Embryonic facial prominence (tissue), 1 donor: Measurements from ENCODE around the gene RAB40C.

Experiments
- DNase-seq: peaks from one replicate; pipeline ENCODE4 v3.0.0-alpha.2; 2016; ENCODE audit errors: extremely low spot score

Gene RAB40C

DNA sequence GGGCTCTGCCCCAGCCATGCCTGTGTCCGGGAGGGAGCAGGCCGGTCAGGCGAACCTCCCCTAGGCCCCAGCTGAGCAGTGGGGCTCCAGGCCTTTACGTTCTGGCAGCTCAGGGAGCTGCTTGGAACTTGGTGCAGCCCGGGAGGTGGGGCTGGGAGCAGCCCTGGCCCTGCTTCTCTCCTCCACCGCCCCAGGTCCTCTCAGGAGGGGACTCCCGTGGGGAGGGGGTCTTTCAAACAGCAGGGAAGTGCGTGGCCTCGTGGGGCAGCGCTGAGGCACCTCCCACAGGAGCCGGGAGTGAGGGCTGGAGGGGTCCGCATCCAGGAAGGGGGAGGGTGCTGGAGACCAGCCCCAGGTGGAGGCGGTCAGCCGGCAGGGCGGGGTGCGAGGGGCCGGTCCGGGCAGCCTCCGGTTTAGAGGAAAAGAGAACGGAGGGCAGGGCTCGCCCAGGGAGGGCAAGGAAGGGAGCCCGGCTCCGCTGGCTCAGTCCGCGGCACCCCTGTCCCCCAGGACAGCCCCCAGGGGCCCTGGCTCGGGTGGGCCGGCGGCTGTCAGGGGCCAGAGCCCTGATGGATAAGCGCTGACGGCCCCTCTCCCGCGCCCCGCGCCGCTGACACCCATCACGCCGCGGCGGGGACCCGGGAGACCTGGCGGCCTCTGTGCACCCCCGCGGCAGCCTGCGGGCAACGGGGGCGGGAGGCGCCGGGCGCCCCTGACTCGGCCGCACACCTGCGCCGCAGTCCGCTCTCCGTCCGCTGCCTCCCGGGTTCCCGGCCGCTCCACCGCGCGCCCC, 30.3 kb upstream of the RAB40C start:
- no peak for DNase-seq

DNA sequence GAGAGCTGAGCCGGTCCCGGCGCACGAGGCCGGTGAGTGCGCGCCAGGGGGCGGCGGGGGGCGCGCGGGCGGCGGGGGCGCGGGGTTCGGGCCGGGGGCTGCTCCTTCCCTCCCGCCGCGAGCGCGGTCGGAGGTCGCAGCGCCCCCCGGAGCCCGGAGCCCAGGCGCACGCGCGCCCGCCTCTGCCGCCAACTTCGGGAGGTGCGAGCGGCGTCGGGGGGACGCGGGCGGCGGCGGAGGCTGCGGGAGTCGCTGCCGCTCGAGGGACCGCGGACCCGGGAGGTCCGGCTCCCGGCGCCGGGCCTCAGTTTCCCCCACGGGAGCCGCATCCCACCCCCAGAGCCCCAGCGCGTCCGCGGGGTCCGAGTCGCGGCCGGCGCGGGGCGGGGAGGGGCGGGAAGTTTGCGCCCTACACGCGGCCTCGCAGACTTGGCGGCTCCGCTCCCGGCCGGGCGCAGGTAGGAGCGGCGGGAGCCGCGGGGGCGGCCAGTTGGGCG, 29.6 kb upstream of the RAB40C start, which contains the start of gene PRR35:
Gene PRR35 (plus strand): TSS at position 191 of the 497 bp plus-strand sequence. CDS start 2,901 bp downstream, outside the sequence.
- DNase-seq = no peak

DNA sequence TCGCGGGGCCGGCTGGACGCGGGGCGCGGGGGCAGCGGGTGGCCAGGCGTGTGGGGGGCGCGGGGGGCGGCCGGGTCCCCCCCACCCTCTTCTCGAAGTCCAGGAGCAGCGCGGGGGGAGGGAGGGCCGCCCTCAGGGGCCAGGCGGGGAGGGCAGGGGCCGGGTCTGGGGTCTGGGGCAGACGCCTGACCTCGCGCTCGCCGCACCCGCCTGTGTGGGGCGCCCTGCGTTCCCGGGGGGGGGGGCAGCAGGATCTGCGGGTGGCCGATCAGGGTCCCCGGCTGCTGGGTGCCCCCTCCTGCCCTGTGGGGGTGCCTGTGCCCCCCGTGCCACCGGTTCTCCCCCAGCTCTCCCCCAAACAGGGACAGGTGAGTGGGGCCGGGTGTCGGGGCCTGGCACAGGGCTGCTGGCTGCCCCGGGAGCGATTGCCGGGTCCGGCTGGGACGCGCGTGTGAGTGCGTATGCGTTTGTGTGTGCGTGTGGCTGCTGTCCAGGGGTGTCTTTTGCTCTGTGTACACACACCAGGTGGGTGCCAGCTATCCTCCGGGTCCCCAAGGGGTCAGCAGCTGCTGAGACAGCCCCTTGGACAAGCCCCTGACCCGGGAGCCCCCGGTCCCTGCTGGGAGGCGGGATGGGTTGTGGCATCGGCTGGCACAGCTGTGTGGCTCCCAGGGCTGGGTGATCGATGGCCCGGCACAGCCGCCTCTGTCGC, 29.0 kb upstream of the RAB40C start:
- no peak for DNase-seq

DNA sequence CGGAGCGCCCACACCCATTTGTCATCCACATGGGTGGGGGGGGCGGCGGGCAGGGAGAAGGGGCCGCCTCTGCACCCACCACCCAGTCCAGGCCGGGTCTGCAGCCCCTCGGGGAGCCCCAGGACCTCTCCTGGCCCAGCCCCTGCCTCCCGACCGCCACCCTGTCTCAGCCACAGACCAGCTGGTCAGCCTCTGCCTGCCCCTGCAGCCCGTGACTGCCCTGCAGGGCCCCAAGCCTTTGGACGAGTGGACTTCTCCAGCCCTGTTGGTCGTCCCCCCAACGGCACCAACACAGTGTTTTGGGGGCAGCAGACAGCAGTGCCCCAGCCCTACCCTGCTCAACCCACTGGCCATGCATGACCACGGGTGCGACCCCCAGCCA, 28.5 kb upstream of the RAB40C start:
- no peak for DNase-seq

DNA sequence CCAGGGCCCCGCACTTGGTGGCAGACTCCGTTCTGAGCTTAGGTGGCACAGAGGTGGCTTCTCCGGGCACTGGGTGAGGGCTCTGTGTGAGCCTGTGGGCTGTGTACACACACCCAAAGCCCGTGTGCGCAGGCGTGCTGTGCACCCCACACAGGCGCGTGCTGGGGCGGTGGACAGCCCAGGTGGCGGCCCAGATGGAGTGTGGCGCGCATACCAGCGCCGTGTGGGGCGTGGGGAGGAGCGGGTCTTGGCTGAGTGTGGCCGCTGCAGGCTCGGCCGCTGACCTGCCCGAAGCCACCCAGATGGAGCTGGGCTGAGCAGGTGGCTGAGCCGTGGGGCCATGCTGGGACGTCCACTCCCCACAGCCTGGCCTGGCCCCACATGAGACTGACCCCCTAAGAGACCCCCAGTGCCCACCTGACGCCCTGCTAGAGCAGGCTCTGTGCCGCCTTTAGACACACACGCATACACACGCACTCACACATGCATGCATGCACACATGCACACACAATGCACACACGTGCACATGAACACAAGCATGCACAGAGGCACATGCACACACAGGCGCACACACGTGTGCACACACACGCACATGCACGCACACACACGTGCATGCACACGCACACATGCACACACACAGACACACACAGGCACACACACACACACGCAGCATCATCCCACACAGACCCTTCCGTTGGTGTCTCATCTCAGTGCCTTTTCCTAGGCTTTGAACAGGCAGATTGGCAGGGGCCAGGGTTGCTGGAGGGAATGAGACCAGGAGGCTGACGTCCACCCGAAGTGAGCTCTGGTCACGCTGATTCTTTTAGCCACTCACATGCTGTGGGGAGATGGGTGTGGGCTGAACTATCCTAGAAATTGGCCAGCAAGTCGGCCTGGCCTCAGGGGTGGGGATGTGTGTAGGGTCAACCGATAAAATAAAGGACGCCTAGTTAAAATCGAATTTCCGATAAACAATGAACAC, 27.6 kb upstream of the RAB40C start:
- no peak for DNase-seq

DNA sequence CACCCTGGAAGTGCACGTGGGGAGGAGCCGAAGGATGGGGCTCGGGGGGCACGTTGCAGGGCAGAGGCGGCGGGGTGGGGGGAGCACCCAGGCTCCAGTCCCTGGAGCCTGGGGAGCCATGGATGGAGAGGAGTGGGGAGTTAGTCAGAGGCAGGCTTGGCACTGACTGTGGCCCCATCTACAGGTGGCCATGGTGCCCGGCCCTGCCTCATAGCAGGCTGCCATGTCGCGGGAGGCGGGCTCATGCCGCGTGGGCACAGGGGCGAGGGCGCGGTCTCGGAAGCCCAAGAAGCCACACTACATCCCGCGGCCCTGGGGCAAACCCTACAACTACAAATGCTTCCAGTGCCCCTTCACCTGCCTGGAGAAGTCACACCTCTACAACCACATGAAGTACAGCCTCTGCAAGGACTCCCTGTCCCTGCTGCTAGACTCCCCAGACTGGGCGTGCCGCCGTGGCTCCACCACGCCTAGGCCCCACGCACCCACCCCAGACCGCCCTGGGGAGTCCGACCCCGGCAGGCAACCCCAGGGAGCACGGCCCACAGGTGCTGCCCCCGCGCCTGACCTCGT, 26.7 kb upstream of the RAB40C start:
- DNase-seq = no peak

DNA sequence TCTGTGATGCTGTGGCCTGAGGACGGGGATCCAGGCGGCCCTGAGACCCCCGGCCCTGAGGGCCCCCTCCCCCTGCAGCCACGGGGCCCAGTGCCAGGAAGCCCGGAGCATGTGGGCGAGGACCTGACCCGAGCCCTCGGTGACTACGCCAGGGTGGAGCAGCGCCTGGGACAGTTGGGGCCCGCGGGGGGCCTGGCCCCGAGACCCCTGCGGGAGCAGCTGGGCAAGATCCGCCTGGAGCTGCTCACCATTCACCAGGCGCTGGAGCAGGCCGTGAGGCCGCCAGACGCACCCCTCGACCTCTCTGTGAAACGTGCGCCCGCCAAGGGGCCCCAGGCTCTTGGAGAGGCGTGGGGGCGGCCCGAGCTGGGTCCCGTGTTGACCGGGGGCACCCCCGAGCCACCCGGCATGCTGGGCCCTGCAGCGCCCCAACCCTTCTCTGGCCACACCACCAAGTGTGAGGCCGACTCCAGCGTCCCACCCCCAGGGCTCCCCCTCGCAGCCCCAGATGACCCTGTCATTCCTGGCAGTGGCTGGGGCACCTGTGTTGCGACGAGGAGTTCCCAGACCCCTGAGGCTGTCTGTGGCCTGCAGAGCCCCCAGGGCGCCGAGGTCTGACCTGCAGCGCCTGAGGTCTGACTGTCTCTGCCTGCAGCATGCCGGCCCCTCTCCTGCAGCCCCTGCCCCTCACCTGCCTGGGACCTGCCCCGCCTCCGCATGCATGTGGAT, 25.0 kb upstream of the RAB40C start:
- DNase-seq = no peak

DNA sequence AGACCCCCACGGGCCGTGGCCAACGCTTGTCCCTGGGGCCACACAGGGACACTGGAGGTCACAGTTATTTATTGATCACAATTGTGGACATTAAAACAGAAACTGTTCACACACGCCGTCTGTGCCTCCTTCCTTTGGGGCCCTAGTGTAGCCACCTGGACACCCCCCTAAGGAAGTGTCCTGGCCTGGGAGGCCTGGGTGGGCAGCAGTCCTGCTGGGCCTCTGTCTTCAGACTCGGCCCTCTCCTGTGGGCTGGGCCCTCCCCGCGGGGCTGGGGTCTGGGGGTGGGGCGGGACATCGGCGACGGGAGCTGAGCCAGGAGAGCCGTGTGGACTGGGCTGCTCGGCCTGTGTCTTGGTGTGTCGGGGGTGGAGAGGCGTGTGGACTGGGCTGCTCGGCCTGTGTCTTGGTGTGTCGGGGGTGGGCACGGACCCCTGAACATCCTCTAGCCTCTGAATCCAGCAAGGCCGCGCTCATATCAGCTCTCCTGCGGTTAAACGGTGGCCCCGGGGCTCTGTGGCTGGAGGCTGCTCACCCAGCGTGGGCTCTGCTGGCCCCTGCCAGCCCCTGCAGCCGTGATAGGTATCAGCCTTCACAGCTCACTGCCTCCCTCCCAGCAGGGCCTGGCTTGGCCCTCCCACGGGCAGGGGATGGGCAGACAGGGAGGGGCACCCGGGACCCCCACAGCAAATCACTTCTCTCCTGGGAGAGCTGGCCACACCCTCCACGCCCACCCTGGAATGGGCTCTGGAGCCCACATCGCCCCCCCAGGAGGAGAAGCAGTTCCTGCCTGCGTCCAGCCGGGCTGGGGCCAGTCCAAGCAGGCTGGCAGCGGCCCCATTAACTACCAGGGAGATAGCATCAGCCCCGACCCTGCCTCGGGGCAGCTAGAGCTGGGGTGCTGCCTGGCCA, 24.2 kb upstream of the RAB40C start:
- DNase-seq = no peak

DNA sequence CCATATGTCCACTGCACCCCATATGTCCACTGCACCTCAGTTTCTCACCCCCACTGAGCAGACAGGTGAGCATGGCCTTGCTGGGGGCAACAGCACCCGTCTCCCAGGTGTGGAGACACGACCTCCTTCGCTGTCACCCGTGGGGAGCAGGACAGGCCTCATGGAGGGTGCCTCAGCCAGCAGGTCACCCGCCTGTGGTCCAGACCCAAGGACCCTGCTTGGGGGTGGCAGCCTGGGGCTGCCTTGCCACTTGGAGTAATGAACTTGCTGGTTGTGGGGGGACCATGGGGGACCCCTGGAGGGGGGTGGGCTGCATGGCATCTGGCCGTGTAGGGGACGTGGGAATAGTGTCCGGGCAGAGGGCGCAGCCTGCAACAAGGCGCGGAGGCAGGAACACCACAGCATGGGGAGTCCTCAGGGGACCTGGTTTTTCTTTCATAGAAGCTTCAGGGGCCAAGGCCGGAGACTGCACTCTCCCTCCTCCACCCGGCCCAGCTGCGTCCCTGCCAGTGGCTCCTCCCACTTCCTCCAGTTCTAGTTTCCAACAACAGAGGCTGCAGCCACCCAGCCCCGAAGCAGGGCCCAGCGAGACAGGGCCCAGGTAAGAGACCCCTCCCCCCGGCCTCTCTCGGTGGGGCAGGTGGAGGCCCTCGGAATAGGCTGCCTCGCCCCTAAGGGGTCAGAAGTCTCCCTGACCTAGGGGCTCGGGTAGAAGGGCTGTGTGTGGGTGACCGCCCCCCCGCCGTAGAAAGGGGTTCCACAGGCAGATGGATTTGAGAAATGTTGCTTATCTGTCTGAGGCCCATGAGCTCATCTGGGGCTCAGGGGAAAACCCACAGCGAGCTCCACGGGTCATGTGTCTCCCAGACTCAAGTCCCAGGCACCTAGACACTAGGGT, 23.1 kb upstream of the RAB40C start, which contains the start of gene NHLRC4:
Gene NHLRC4 (plus strand): TSS at position 531 of the 898 bp plus-strand sequence. CDS start 1,043 bp downstream, outside the sequence.
- no peak for DNase-seq

DNA sequence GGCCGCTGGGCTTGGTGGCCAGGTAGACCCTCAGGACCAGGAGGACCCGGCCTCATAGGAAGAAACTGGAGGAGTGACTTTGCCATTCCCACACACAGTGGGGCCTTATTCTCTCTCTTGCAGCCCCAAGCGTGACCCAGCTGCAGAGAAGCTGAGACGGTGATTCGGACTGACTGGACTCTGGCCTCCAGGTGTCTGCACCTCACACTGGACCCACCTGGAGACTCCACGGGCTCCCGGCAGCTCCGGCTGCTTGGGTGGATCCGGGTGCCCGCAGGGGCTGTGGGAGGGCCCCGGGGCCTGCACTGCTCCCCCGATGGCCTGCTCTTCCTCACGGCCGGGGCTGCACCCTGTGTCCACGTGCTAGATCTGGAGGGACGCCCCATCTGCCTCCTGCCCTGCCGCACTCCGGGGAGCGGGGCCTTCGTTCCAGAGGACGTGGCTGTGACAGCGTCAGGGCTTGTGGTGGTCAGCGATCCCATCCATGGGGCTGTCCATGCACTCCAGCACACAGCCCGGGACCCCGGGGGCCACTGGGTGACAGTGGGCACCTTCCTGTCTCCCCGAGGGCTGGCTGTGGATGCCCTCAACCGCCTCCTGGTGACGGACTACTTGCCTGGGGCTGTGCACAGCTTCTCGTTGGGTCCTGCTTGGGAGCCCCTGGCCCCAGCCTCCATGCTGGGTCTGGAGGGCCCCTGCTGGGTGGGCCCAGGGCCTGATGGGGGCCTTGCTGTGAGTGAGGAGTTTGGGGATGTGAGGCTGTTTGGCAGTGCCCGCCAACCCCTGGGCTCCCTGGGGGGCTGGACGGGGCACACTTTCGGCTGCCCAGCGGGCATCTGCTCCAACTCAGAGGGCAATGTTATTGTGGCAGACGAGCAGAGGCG, 22.3 kb upstream of the RAB40C start:
- DNase-seq = no peak

DNA sequence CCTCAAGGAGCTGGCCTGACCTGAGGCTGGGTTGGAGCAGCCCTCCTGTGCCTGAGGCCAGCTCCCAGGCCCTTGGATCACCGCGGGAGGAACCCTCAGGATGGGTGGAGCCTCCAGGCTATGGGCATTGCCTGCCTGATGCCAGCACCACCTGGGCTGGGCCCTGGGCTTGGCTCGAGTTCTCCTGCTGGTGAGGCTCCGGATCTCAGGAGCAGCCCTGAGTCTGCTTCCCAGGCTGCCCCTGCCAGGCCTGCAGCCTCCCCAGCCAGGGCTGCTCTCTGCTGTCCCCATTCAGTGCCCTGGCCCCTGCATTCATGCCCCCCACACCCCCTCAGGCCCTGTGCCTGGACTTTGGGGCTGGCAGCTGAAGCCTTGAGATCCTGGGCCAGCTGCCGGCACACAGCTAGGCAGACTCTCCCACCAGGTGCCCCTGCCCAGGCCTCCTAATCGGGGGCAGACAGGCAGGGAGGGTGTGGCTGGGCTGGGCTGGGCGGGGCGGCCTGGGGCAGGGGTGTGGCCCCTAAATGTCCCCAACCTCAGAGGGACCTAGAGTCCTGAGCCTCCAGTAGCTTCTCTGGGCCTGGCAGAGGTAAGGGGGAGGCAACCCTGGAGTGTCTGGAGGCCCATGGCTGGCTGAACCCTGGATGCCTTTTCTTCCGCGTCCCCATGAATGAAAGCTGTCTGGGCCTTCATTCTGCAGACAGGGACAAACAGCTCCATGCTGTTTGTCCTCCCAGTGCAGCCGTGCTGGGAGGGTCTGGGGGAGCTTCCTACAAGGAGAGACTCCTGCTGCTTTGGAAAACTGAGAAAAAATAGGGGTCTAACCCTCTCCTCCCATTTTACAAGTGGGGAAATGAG, 21.2 kb upstream of the RAB40C start:
- no peak for DNase-seq

DNA sequence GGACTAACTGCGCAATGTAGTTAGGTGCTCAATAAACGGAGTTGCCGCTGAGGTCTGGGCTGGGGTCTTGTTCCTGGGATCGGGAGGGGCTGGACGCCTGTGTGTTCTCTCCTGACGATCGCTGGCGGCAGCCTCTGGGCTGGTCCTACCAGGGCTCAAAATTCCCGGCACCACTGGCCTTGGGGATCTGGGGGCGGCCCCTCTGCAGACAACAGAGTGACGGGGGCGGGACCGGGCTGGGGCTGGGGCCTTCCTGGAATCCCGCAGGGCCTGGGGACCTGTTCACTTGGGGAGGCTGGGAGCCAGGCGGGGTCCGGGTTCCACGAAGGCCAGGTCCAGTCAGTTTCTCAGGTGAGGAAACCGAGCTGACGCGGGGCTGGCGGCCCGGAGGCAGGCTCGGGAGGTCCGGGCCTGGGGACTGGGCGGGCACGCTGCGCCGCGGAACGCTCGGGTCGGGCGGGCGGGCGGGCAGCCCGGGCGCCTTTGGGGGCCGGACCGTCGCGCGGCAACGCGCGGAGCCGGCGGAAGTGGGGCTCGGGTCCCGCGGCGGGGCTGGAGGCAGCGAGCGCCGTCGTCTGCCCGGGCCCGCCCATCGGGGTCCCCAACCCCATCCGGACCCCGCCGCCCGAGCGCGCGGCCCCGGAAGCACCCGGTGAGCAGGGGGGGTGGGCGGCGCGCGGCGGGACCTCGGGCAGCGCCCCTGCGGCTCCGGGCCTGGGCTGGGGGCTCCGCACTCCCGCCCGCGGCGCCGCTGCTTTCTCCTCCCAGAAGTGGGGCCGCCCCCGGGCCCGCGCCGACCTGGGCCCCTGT, 20.2 kb upstream of the RAB40C start, which contains the start of gene PIGQ:
Gene PIGQ (plus strand): TSS at position 524 of the 810 bp plus-strand sequence. CDS start 4,107 bp downstream, outside the sequence.
- peak; percentile 36 for DNase-seq

DNA sequence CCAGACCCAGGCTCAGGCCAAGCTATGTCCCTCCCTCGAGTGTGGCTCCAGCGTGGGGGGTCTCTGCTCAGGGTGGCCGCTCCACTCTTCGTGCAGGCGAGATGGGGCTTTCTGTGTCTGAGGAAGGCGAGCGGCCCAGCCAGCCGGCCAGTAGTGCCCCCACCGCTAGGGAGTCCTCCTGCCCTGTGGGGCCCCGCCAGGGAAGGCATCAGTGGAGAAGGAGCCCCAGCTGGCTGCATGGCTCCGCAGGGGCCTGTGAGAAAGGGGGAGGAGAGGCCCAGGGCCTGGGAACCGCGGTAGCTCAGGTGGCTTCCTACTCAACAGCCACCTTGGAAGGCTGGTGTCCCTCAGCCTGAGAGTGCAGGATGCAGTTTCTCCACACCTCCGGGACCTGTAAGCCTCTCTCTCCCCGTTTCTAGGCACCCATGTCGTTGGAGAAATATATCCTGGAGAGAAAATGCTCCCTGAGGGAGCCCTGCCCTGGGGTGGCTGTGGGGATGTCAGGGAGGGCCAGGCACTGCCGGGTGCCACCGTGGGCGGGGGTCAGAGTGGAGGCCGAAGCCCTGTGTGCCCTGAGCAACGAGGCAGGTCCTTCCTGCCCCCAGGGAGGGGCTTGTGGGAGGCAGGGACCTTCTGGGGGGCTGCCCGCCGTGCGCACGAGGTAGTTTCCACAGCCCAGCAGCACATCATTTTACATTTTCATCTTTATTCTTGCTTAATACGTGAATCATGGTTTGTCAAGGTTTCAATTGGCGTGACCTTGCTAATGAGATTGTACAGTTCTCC, 16.8 kb upstream of the RAB40C start:
- DNase-seq = no peak

DNA sequence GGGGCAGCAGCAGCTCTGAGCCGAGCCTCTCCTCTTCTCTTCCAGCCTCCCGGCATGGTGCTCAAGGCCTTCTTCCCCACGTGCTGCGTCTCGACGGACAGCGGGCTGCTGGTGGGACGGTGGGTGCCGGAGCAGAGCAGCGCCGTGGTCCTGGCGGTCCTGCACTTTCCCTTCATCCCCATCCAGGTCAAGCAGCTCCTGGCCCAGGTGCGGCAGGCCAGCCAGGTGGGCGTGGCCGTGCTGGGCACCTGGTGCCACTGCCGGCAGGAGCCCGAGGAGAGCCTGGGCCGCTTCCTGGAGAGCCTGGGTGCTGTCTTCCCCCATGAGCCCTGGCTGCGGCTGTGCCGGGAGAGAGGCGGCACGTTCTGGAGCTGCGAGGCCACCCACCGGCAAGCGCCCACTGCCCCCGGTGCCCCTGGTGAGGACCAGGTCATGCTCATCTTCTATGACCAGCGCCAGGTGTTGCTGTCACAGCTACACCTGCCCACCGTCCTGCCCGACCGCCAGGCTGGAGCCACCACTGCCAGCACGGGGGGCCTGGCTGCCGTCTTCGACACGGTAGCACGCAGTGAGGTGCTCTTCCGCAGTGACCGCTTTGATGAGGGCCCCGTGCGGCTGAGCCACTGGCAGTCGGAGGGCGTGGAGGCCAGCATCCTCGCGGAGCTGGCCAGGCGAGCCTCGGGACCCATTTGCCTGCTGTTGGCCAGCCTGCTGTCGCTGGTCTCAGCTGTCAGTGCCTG, 15.7 kb upstream of the RAB40C start:
- no peak for DNase-seq
